Activated CD4-positive, alpha-beta T cell treated with anti-CD3 and anti-CD28 coated beads, Interleukin-2, Interleukin-4, amounts not matched to agents 100 ng/mL and 50 ng/mL, durations not matched to agents 16 hours and 8 hours (primary cell): Measurements from ENCODE around the gene SLC4A5.
A peak's percentile ranks its signal among the peaks of the same experiment; 100 is the strongest.

ENCODE experiments used
- DNase-seq: peaks from one replicate; pipeline ENCODE4 v3.0.0-alpha.2; 2020; ENCODE audit warnings: low spot score

Gene SLC4A5

GRCh38 chr2:74343316-74343715 is at the start of gene SLC4A5:
Gene SLC4A5 (minus strand): TSS chr2:74343416. CDS start chr2:74315023, 28,393 bp downstream.
- no peak for DNase-seq

- no peak for DNase-seq
Observed at GRCh38 chr2:74392449-74392743, 49.2 kb upstream of the SLC4A5 start.

GRCh38 chr2:74391580-74392448 is 48.6 kb upstream of the SLC4A5 start:
- DNase-seq = peak; percentile 95

- peak; percentile 9 for DNase-seq
Observed at GRCh38 chr2:74391209-74391579, 48.0 kb upstream of the SLC4A5 start.

GRCh38 chr2:74390606-74391005 is 47.4 kb upstream of the SLC4A5 start:
- DNase-seq = no peak

- peak; percentile 52 for DNase-seq
Observed at GRCh38 chr2:74387346-74387745, 44.1 kb upstream of the SLC4A5 start.

GRCh38 chr2:74385396-74385795 is 42.2 kb upstream of the SLC4A5 start:
- no peak for DNase-seq

- DNase-seq = no peak
Observed at GRCh38 chr2:74384051-74384450, 40.8 kb upstream of the SLC4A5 start.

- no peak for DNase-seq
Observed at GRCh38 chr2:74383254-74383653, 40.0 kb upstream of the SLC4A5 start.

GRCh38 chr2:74381751-74382150 is 38.5 kb upstream of the SLC4A5 start:
- no peak for DNase-seq

GRCh38 chr2:74379851-74380789 is 36.9 kb upstream of the SLC4A5 start, which contains the start of gene DCTN1:
Gene DCTN1 (minus strand): TSS chr2:74380311. CDS start chr2:74380037, 274 bp downstream.
- peak; percentile 3 for DNase-seq

- DNase-seq = no peak
Observed at GRCh38 chr2:74378007-74378406, 34.8 kb upstream of the SLC4A5 start.

- no peak for DNase-seq
Observed at GRCh38 chr2:74375838-74376237, 32.6 kb upstream of the SLC4A5 start.

- no peak for DNase-seq
Observed at GRCh38 chr2:74374509-74375205, 31.4 kb upstream of the SLC4A5 start.

GRCh38 chr2:74373985-74374384 is 30.8 kb upstream of the SLC4A5 start:
- DNase-seq = no peak

- no peak for DNase-seq
Observed at GRCh38 chr2:74373221-74373676, 30.0 kb upstream of the SLC4A5 start.

- DNase-seq = no peak
Observed at GRCh38 chr2:74372674-74373073, 29.5 kb upstream of the SLC4A5 start.

GRCh38 chr2:74371421-74371820 is 28.2 kb upstream of the SLC4A5 start:
- DNase-seq = no peak

GRCh38 chr2:74369976-74370375 is 26.8 kb upstream of the SLC4A5 start:
- DNase-seq = no peak

GRCh38 chr2:74368499-74368898 is 25.3 kb upstream of the SLC4A5 start:
- DNase-seq = no peak

- DNase-seq = no peak
Observed at GRCh38 chr2:74367789-74368188, 24.6 kb upstream of the SLC4A5 start.

- DNase-seq = no peak
Observed at GRCh38 chr2:74366036-74366435, 22.8 kb upstream of the SLC4A5 start.
